Vagina (tissue), 2 donors: ENCODE measurements around the gene MRTFA. TPM values are rescaled to one million over a fixed set of nuclear protein-coding genes. Genes with fewer than 3 reads are reported as not detected.

Experiments used
- DNase-seq, 2 donors: peaks; one replicate each; pipeline ENCODE4 v3.0.0-alpha.2; 2017; ENCODE audit errors: extremely low spot score in 2 of 2
- H3K27ac ChIP-seq: fragments of 200-600 bp; sonication (generic); one replicate; pipeline ENCODE4 v1.5.1; 2019
- H3K27me3 ChIP-seq: fragments of 200-600 bp; sonication (generic); one replicate; pipeline ENCODE4 v1.5.1; 2019
- H3K36me3 ChIP-seq, 2 donors: fragments of 200-600 bp; sonication (generic); one replicate each; pipeline ENCODE4 v1.5.1; 2017 to 2019
- H3K4me1 ChIP-seq: fragments of 200-600 bp; sonication (generic); one replicate; pipeline ENCODE4 v1.5.1; 2019
- H3K4me3 ChIP-seq, 2 donors: fragments of 200-600 bp; sonication (generic); 1 replicate in 1 of 2; 2 replicates in 1 of 2; pipeline ENCODE4 v1.5.1; 2016 to 2019
- H3K9me3 ChIP-seq: fragments of 200-600 bp; sonication (generic); one replicate; pipeline ENCODE4 v1.5.1; 2019
- POLR2A ChIP-seq, 2 donors: fragments of 450-650 bp; IDR thresholded peaks; one replicate each; pipeline ENCODE4 v1.6.1; 2017; ENCODE audit warnings: antibody characterized with exemption in 2 of 2, mild to moderate bottlenecking in 2 of 2, moderate library complexity in 2 of 2
- POLR2AphosphoS5 ChIP-seq, 2 donors: sonication (generic); formaldehyde crosslinking; IDR thresholded peaks; one replicate each; pipeline ENCODE4 v1.9.0; 2017; ENCODE audit warnings: antibody characterized with exemption in 2 of 2, mild to moderate bottlenecking in 2 of 2, low read depth in 1 of 2; ENCODE audit not compliant: insufficient read depth in 1 of 2
- intact Hi-C: fragments of 100-400 bp; cut with DNase I; formaldehyde crosslinking; loops from one replicate; pipeline ENCODE4 v1.15.1; 2023
- total RNA-seq: library from RNA; depleted of rRNA; stranded (reverse); fragments of >200 nt; gene quantifications from one replicate; pipeline ENCODE4 v1.2.3, GENCODE V29; 2016
- TF ChIP-seq, protein P1 (sequence below), 3 experiments: fragments of 450-650 bp in 2 of 3; fragments of 200-600 bp in 1 of 3; sonication (generic) in 1 of 3; IDR thresholded peaks; one replicate each; pipeline ENCODE4 v1.5.1; 2017 to 2019; ENCODE audit warnings: antibody characterized with exemption in 3 of 3, mild to moderate bottlenecking in 2 of 3, moderate library complexity in 2 of 3

Gene MRTFA
- total RNA-seq, 1 donor from 2014 or later, result 99.4 TPM

DNA sequence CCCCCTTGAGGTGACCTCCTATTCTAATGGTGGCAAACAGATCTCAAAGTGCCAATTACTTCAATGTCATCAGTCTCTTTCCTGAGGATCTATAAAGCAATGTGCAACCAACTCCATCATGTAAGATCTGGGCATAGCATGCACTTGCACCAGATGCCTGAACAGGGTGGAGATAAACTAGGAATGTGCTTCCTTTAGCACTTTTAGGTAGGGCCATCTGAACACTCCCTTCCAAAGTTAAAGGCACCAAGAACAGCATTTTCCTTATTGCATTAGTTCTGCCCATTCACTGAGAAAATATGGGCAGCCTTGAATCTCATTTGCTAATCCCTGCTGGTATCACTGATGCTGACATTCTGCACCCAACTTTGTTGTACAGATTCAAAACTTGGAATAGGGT, 154.1 kb downstream of the MRTFA start:
- intact Hi-C loops, result no loop called here
- H3K9me3 ChIP-seq, result no peaks in the 10 kb centered on the region
- TF ChIP-seq, protein P1, sequence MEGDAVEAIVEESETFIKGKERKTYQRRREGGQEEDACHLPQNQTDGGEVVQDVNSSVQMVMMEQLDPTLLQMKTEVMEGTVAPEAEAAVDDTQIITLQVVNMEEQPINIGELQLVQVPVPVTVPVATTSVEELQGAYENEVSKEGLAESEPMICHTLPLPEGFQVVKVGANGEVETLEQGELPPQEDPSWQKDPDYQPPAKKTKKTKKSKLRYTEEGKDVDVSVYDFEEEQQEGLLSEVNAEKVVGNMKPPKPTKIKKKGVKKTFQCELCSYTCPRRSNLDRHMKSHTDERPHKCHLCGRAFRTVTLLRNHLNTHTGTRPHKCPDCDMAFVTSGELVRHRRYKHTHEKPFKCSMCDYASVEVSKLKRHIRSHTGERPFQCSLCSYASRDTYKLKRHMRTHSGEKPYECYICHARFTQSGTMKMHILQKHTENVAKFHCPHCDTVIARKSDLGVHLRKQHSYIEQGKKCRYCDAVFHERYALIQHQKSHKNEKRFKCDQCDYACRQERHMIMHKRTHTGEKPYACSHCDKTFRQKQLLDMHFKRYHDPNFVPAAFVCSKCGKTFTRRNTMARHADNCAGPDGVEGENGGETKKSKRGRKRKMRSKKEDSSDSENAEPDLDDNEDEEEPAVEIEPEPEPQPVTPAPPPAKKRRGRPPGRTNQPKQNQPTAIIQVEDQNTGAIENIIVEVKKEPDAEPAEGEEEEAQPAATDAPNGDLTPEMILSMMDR (IDR thresholded peaks at IDR 0.05), result no peak
- TF ChIP-seq POLR2A (IDR thresholded peaks at IDR 0.05) (no peak), POLR2AphosphoS5 (IDR thresholded peaks at IDR 0.05; ENCODE audit: insufficient read depth in 1 of 2, low read depth in 1 of 2) (no peak)
- DNase-seq, result no peak
- no peak overlapping the region for H3K27ac ChIP-seq
- H3K4me3 ChIP-seq, result no peak overlapping the region
- peaks cover 38% of the 10 kb centered on the region for H3K4me1 ChIP-seq
- H3K27me3 ChIP-seq, result no peaks in the 10 kb centered on the region
- no peaks in the 10 kb centered on the region for H3K36me3 ChIP-seq

DNA sequence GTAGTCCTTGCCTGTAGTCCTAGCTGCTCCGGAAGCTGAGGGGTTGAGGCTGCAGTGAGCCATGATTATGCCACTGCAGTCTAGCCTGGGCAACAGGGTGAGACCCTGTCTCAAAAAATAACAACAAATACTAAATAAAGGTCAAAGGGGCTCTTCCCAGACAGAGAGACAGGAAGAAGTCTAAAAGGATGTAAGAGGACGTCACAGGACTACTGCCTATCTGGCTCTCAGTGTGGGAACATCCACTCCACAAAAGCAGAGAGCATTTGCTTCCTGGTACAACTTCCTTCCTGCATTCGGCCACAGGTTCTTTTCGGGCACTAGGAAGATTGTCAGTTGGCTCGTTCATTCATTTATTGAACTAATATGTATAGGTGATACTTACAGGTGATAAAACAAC, 155.5 kb downstream of the MRTFA start:
- Histone ChIP-seq H3K27me3 (no peaks in the 10 kb centered on the region), H3K4me3 (no peak overlapping the region), H3K4me1 (peaks cover 24% of the 10 kb centered on the region), H3K9me3 (no peaks in the 10 kb centered on the region), H3K36me3 (no peaks in the 10 kb centered on the region), H3K27ac (no peak overlapping the region)
- no peak for TF ChIP-seq POLR2AphosphoS5 (IDR thresholded peaks at IDR 0.05; ENCODE audit: insufficient read depth in 1 of 2, low read depth in 1 of 2)
- DNase-seq, result no peak
- intact Hi-C loops, result no loop called here

DNA sequence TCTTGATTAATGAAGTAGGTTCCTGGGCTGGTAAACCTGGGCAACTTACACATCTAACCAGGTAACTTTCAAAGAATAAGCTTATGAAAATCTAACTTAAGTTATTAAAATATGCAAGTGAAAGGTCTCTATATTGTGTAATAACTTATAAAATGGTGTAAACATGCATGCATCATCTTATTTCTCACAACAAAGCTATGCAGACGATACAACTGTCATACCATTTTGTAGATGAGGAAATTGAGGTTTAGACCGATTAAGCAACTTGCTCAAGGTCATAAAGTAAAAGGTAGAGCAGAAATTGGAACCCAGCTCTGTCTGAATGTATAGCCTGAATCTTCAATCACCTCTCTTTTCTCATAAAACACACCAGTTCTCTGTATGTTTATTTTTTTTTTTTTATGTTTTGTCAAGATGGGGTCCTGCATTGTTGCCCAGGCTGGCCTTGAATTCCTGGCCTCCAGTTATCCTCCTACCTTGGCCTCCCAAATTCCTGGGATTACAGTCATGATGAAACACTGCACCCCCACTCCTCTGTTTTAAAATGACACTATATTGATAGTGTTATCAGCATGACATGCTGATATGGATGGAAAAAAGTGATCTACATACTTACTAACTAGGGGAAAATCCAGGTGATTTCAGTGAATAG, 156.5 kb downstream of the MRTFA start:
- no peaks in the 10 kb centered on the region for H3K27me3 ChIP-seq
- no peak overlapping the region for H3K27ac ChIP-seq
- TF ChIP-seq POLR2A (IDR thresholded peaks at IDR 0.05), result no peak
- TF ChIP-seq, protein P1 (IDR thresholded peaks at IDR 0.05), result no peak
- TF ChIP-seq POLR2AphosphoS5 (IDR thresholded peaks at IDR 0.05; ENCODE audit: insufficient read depth in 1 of 2, low read depth in 1 of 2), result no peak
- no peaks in the 10 kb centered on the region for H3K36me3 ChIP-seq
- H3K9me3 ChIP-seq, result no peaks in the 10 kb centered on the region
- peaks cover 14% of the 10 kb centered on the region for H3K4me1 ChIP-seq
- no peak for DNase-seq
- intact Hi-C loops, result no loop called here
- H3K4me3 ChIP-seq, result no peak overlapping the region

DNA sequence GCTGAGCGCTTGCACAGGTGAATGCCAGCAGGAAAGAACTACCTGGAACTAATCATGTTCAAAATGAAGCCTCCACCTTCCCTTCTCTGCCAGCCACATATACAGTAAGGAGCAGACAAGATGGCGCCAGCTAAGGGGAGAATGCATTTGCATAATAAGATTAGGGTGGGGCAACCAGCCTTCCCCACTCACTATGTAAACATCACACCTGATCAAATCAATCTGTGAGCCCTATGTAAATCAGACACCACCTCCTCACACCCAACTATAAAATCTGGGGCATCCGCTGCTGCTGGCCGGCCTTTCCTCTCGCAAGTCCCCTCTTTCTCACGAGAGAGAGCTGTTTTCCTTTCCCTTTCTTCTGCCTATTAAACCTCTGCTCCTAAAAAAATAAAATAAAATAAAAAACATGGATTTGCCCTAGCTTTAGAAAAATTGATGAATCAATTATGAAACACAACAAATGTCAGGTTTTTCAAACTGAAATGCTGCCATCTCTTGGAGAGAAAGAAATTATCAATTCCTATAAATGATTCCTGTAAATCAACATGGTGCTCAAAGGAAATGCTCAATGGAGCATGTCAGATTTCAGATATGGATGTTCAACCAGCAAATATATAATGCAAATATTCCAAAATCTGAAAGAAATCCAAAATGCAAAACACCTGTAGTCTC, 157.3 kb downstream of the MRTFA start:
- Histone ChIP-seq H3K27me3 (no peaks in the 10 kb centered on the region), H3K36me3 (no peaks in the 10 kb centered on the region), H3K27ac (no peak overlapping the region), H3K4me1 (peaks cover 7% of the 10 kb centered on the region), H3K4me3 (no peak overlapping the region), H3K9me3 (no peaks in the 10 kb centered on the region)
- TF ChIP-seq POLR2AphosphoS5 (IDR thresholded peaks at IDR 0.05; ENCODE audit: insufficient read depth in 1 of 2, low read depth in 1 of 2) (no peak), POLR2A (IDR thresholded peaks at IDR 0.05) (no peak)
- TF ChIP-seq, protein P1 (IDR thresholded peaks at IDR 0.05), result no peak
- no peak for DNase-seq
- intact Hi-C loops, result no loop called here

DNA sequence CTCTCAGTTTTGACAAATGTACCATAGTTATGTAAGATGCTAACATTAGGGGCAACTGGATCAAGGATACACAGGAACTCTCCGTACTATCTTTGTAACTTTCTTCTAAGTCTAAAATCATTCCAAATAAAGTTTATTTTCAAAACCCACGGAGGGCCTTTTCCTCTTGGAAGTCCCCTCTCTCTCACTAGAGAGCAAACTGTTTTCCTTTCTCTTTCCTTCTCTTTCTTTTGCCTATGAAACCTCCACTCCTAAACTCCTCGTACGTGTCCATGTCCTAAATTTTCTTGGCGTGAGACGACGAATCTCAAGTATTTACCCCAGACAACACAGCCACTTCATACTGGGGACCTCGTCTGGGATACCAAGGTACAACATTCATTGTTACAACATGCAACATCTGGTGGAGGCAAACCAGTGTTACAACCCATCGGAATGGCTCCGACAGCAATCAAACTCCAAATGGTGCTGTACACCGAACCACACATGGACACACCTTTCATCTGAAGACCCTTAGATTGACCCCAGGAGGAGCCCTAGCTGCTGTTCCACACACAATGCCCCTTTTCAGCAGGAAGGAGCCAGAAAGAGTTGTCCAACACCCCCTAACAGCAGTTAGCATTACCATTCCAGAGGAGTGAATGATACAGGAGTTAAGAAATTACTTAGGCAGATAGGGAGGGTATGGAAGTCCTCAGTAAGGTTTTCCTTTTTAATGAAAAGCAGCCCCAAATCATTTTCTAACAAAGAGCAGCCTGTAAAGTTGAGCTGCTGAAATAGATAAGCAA, 158.0 kb downstream of the MRTFA start:
- no peaks in the 10 kb centered on the region for H3K27me3 ChIP-seq
- intact Hi-C loops, result no loop called here
- DNase-seq, result no peak
- TF ChIP-seq POLR2A (IDR thresholded peaks at IDR 0.05) (no peak), POLR2AphosphoS5 (IDR thresholded peaks at IDR 0.05; ENCODE audit: insufficient read depth in 1 of 2, low read depth in 1 of 2) (no peak)
- TF ChIP-seq, protein P1 (IDR thresholded peaks at IDR 0.05), result no peak
- H3K36me3 ChIP-seq, result no peaks in the 10 kb centered on the region
- no peak overlapping the region for H3K27ac ChIP-seq
- no peak overlapping the region for H3K4me3 ChIP-seq
- peaks cover 6% of the 10 kb centered on the region for H3K4me1 ChIP-seq
- H3K9me3 ChIP-seq, result no peaks in the 10 kb centered on the region
